ENCODE results near the gene ROMO1.
"Not testable (repeated sequence)": the region's sequence is repeated elsewhere in the genome, so short reads cannot be mapped to it uniquely, and the experiment has no call there.

ROMO1 gene

DNA sequence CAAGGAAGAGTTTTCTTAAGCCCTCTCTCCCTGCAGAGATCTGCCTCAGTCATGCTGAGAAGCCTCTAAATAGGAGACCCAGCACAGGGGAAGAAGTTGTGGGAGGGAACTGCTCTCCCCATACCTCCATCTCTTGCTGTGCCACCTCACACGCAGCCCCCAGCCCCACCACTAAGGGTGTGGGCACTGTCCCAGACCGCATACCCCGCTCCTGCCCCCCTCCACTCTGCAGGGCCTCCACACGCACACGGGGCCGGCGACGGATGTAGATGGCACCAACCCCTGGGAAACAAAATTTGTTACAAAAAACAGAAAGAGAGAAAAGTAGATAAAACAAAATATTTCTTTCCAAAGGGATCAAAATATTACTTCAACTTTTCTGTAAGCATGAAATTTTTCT is 24.3 kb upstream of the ROMO1 start:
- TF ChIP-seq, protein P1, sequence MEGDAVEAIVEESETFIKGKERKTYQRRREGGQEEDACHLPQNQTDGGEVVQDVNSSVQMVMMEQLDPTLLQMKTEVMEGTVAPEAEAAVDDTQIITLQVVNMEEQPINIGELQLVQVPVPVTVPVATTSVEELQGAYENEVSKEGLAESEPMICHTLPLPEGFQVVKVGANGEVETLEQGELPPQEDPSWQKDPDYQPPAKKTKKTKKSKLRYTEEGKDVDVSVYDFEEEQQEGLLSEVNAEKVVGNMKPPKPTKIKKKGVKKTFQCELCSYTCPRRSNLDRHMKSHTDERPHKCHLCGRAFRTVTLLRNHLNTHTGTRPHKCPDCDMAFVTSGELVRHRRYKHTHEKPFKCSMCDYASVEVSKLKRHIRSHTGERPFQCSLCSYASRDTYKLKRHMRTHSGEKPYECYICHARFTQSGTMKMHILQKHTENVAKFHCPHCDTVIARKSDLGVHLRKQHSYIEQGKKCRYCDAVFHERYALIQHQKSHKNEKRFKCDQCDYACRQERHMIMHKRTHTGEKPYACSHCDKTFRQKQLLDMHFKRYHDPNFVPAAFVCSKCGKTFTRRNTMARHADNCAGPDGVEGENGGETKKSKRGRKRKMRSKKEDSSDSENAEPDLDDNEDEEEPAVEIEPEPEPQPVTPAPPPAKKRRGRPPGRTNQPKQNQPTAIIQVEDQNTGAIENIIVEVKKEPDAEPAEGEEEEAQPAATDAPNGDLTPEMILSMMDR (IDR thresholded peaks at IDR 0.05; ENCODE audit: control insufficient read depth, extremely low read depth, insufficient read depth), result no peak
- H3K4me3 ChIP-seq (ENCODE audit: low read depth, low read length), result no peak overlapping the region
- DNase-seq (ENCODE audit: low read depth), result no peak

DNA sequence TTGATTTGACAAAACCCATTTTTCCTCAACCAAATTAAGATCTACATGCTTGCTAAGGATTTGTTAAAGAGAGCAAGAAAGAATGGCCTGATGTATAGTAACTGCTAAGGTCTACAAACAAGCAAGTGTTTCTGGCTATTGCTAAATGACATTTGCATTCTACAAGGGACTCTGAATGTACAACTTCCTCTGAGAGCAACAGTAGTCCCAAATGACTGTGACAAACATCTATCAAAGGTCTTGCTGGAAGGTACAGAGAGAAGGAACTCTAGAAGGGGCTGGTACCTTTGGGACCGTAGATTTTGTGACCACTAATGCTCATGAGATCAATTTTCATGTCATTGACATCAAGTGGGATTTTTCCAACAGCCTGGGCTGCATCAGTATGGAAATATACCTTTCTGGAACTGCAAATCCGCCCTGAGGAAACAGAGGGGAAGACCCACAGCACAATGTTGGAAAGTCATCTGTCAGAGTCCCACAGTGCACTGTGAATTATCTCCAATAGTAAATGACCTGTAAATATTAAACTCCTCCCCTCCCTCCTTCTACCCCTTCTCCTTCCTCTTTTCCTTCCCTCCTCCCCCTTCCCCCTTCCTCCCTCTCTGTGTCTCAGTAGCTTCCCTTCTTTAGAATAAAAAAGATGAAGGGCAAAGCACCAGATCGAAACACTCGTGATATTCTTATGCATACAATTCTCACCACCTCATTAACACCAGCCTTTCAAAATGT is 18.6 kb upstream of the ROMO1 start:
- TF ChIP-seq, protein P1 (IDR thresholded peaks at IDR 0.05; ENCODE audit: control insufficient read depth, extremely low read depth, insufficient read depth), result no peak
- H3K4me3 ChIP-seq (ENCODE audit: low read depth, low read length), result no peak overlapping the region
- DNase-seq (ENCODE audit: low read depth), result no peak

DNA sequence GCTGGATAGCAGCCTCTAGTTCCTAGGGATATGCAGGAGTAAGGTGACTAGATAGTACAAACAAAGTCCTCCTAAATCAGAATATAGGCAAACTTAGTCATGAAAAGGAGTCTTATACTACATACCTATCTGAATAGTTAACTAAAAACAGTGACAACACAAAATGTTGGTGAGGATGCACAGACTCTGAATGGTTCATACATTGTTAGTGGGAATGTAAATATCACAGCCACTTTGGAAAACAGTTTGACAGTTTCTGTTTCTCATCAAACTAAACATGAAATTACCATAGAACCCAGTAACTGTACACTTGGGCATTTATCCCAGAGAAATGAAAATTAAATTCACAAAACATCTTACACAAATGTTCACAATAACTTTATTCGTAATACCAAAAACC is 17.2 kb upstream of the ROMO1 start:
- no peak for DNase-seq (ENCODE audit: low read depth)
- H3K4me3 ChIP-seq (ENCODE audit: low read depth, low read length), result no peak overlapping the region
- TF ChIP-seq, protein P1 (IDR thresholded peaks at IDR 0.05; ENCODE audit: control insufficient read depth, extremely low read depth, insufficient read depth), result no peak

DNA sequence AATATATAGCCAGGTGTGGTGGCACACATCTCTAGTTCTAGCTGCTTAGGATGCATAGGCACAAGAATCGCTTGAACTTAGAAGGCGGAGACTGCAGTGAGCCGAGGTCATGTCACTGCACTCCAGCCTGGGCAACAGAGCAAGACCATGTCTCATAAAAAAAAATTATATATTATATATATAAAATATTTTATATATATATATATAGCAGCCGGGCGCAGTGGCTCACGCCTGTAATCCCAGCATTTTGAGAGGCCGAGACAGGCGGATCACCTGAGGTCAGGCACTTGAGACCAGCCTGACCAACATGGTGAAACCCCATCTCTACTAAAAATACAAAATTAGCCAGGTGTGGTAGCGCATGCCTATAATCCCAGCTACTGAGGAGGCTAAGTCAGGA is 13.8 kb upstream of the ROMO1 start:
- DNase-seq (ENCODE audit: low read depth), result not testable (repeated sequence)

DNA sequence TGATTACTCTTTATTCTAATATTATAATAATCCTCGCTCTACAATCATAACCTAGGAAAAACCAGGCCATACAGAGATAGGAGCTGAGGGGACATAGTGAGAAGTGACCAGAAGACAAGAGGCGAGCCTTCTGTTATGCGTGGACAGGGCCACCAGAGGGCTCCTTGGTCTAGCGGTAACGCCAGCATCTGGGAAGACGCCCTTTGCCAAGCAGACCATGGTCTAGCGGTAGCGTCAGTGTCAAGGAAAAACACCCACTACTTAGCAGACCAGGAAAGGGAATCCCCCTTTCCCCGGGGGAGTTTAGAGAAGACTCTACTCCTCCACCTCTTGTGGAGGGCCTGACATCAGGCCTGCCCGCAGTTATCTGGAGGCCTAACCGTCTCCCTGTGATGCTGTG is 12.3 kb upstream of the ROMO1 start:
- TF ChIP-seq, protein P1 (IDR thresholded peaks at IDR 0.05; ENCODE audit: control insufficient read depth, extremely low read depth, insufficient read depth), result peak; percentile 26; the same call in 1 of the 2 replicates
- DNase-seq (ENCODE audit: low read depth); H3K4me3 ChIP-seq (ENCODE audit: low read depth, low read length): not testable (repeated sequence)

More for the DNA sequence above, 13.8 kb upstream of the ROMO1 start:
- H3K4me3 ChIP-seq (ENCODE audit: low read depth, low read length), result not testable (repeated sequence)

DNA sequence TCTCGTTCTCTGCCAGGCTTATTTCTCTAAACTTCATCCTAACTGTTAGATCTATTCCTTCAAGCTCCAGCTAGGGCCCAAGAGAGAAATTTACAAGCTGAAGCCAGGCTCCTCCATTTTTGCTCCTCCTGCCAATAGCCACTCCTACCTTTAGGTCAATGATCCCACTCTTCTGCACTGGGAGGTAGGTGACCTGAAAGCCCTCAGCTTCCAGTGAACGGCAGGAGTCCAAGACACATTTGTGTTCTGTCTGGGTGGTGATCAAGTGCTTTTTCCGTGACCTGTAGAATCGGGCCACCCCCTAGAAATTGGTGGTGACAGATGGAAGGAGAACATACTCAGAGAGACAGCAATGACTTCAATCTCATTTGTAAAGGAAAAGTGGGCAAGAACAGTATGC is 8.9 kb upstream of the ROMO1 start:
- H3K4me3 ChIP-seq (ENCODE audit: low read depth, low read length), result no peak overlapping the region
- TF ChIP-seq, protein P1 (IDR thresholded peaks at IDR 0.05; ENCODE audit: control insufficient read depth, extremely low read depth, insufficient read depth), result no peak
- DNase-seq (ENCODE audit: low read depth), result no peak

DNA sequence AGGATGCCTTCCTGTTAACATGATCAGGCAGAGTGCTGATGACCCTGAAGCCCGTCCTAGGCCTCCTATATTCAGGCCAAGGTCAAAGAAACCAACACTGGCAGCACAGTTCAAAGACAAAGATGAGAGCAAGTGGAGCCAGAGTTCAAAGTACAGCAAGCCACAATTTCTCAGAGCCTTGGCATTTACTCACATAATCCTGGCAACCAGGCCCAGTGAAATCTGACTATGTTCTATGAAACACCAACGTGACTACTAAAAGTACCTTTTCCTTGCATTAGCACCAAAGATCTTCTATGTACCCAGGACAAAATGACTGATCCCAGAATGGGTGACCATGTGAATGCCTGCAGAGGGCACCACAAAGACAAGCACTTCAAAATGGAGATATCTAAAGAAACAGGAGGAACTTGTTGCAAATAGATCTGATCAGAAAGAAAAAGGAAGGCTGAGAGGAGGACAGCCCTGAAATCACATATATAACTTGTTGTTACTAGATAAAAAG is 3.9 kb upstream of the ROMO1 start:
- TF ChIP-seq, protein P1 (IDR thresholded peaks at IDR 0.05; ENCODE audit: control insufficient read depth, extremely low read depth, insufficient read depth), result no peak
- DNase-seq (ENCODE audit: low read depth), result no peak
- no peak overlapping the region for H3K4me3 ChIP-seq (ENCODE audit: low read depth, low read length)
